Measurements from ENCODE around the gene NAA80. TPM values are rescaled to one million over a fixed set of nuclear protein-coding genes. Genes with fewer than 3 reads are reported as not detected.

The NAA80 gene
- total RNA-seq, 1 donor from 2014 or later, result 6.3 TPM

- H3K9me3 Mint-ChIP-seq (ENCODE audit: unreplicated experiment), result no peaks in the 10 kb centered on the region
- Histone ChIP-seq H3K27ac (ENCODE audit: low read depth, low read length) (no peak overlapping the region), H3K4me2 (ENCODE audit: low read length) (peak overlapping the region; percentile 3), H3K79me2 (ENCODE audit: insufficient read depth, low read length) (no peaks in the 10 kb centered on the region), H3K36me3 (ENCODE audit: insufficient read depth, low read length) (no peaks in the 10 kb centered on the region), H4K20me1 (ENCODE audit: insufficient read depth, low read length) (peaks cover 3% of the 10 kb centered on the region), H2AFZ (ENCODE audit: low read depth, low read length) (no peak overlapping the region), H3K27me3 (ENCODE audit: insufficient read depth, low read length) (peaks cover 24% of the 10 kb centered on the region), H3K4me3 (ENCODE audit: insufficient read depth, low read depth, low read length) (no peak overlapping the region), H3K9ac (ENCODE audit: low read length) (peak overlapping the region; percentile 38), H3K9me3 (ENCODE audit: insufficient read depth, low read depth, low read length) (no peaks in the 10 kb centered on the region), H3K4me1 (ENCODE audit: insufficient read depth, low read length) (peaks cover 28% of the 10 kb centered on the region)
- H3K27me3 Mint-ChIP-seq (ENCODE audit: low read depth, unreplicated experiment), result peaks cover 20% of the 10 kb centered on the region
- FAIRE-seq, result no peak
- H3K36me3 Mint-ChIP-seq (ENCODE audit: low read depth, unreplicated experiment), result peaks cover 8% of the 10 kb centered on the region
- H3K4me3 Mint-ChIP-seq (ENCODE audit: unreplicated experiment), result peak overlapping the region; percentile 35
- no peak for DNase-seq (ENCODE audit: low read depth)
- H3K27ac Mint-ChIP-seq (ENCODE audit: unreplicated experiment), result peak overlapping the region; percentile 41
- TF ChIP-seq CTCF (IDR thresholded peaks at IDR 0.05; ENCODE audit: insufficient read depth, low read depth, low read length) (no peak), EZH2 (IDR thresholded peaks at IDR 0.05; ENCODE audit: insufficient read depth, low read length) (no peak)
- H3K4me1 Mint-ChIP-seq (ENCODE audit: low read depth, unreplicated experiment), result peaks cover 28% of the 10 kb centered on the region
These were observed 28.6 kb downstream of the NAA80 start for GRCh38 chr3:50270422-50271224.

- no peaks in the 10 kb centered on the region for H3K9me3 Mint-ChIP-seq (ENCODE audit: unreplicated experiment)
- DNase-seq (ENCODE audit: low read depth) (no peak), FAIRE-seq (no peak)
- peaks cover 8% of the 10 kb centered on the region for H3K36me3 Mint-ChIP-seq (ENCODE audit: low read depth, unreplicated experiment)
- H3K4me1 ChIP-seq (ENCODE audit: insufficient read depth, low read length), result peaks cover 32% of the 10 kb centered on the region
- no peak overlapping the region for H3K4me3 ChIP-seq (ENCODE audit: insufficient read depth, low read depth, low read length)
- H3K4me3 Mint-ChIP-seq (ENCODE audit: unreplicated experiment), result no peak overlapping the region
- no peak overlapping the region for H3K27ac Mint-ChIP-seq (ENCODE audit: unreplicated experiment)
- H3K27me3 ChIP-seq (ENCODE audit: insufficient read depth, low read length), result peaks cover 18% of the 10 kb centered on the region
- no peaks in the 10 kb centered on the region for H3K36me3 ChIP-seq (ENCODE audit: insufficient read depth, low read length)
- no peak for TF ChIP-seq EZH2 (IDR thresholded peaks at IDR 0.05; ENCODE audit: insufficient read depth, low read length)
- TF ChIP-seq CTCF (IDR thresholded peaks at IDR 0.05; ENCODE audit: insufficient read depth, low read depth, low read length), result no peak
- H3K27me3 Mint-ChIP-seq (ENCODE audit: low read depth, unreplicated experiment), result peaks cover 14% of the 10 kb centered on the region
- H3K4me2 ChIP-seq (ENCODE audit: low read length), result peak overlapping the region; percentile 3
- H3K79me2 ChIP-seq (ENCODE audit: insufficient read depth, low read length), result no peaks in the 10 kb centered on the region
- peaks cover 3% of the 10 kb centered on the region for H4K20me1 ChIP-seq (ENCODE audit: insufficient read depth, low read length)
- peaks cover 31% of the 10 kb centered on the region for H3K4me1 Mint-ChIP-seq (ENCODE audit: low read depth, unreplicated experiment)
- H3K9ac ChIP-seq (ENCODE audit: low read length), result peak overlapping the region; percentile 38
- H3K9me3 ChIP-seq (ENCODE audit: insufficient read depth, low read depth, low read length), result no peaks in the 10 kb centered on the region
- no peak overlapping the region for H2AFZ ChIP-seq (ENCODE audit: low read depth, low read length)
- no peak overlapping the region for H3K27ac ChIP-seq (ENCODE audit: low read depth, low read length)
These were observed 29.2 kb downstream of the NAA80 start for GRCh38 chr3:50269977-50270413.

- H3K4me3 Mint-ChIP-seq (ENCODE audit: unreplicated experiment), result no peak overlapping the region
- TF ChIP-seq CTCF (IDR thresholded peaks at IDR 0.05; ENCODE audit: insufficient read depth, low read depth, low read length), result no peak
- no peak for TF ChIP-seq EZH2 (IDR thresholded peaks at IDR 0.05; ENCODE audit: insufficient read depth, low read length)
- peaks cover 32% of the 10 kb centered on the region for H3K4me1 Mint-ChIP-seq (ENCODE audit: low read depth, unreplicated experiment)
- no peak overlapping the region for H3K4me3 ChIP-seq (ENCODE audit: insufficient read depth, low read depth, low read length)
- H3K36me3 Mint-ChIP-seq (ENCODE audit: low read depth, unreplicated experiment), result peaks cover 6% of the 10 kb centered on the region
- H3K4me1 ChIP-seq (ENCODE audit: insufficient read depth, low read length), result peaks cover 36% of the 10 kb centered on the region
- DNase-seq (ENCODE audit: low read depth) (no peak), FAIRE-seq (no peak)
- peak overlapping the region; percentile 24 for H3K27ac Mint-ChIP-seq (ENCODE audit: unreplicated experiment)
- H4K20me1 ChIP-seq (ENCODE audit: insufficient read depth, low read length), result peaks cover 1% of the 10 kb centered on the region
- no peak overlapping the region for H2AFZ ChIP-seq (ENCODE audit: low read depth, low read length)
- no peaks in the 10 kb centered on the region for H3K79me2 ChIP-seq (ENCODE audit: insufficient read depth, low read length)
- H3K27ac ChIP-seq (ENCODE audit: low read depth, low read length), result no peak overlapping the region
- H3K9me3 ChIP-seq (ENCODE audit: insufficient read depth, low read depth, low read length), result no peaks in the 10 kb centered on the region
- no peaks in the 10 kb centered on the region for H3K36me3 ChIP-seq (ENCODE audit: insufficient read depth, low read length)
- no peak overlapping the region for H3K9ac ChIP-seq (ENCODE audit: low read length)
- H3K4me2 ChIP-seq (ENCODE audit: low read length), result peak overlapping the region; percentile 26
- peaks cover 10% of the 10 kb centered on the region for H3K27me3 Mint-ChIP-seq (ENCODE audit: low read depth, unreplicated experiment)
- no peaks in the 10 kb centered on the region for H3K9me3 Mint-ChIP-seq (ENCODE audit: unreplicated experiment)
- peaks cover 14% of the 10 kb centered on the region for H3K27me3 ChIP-seq (ENCODE audit: insufficient read depth, low read length)
These were observed 29.7 kb downstream of the NAA80 start for GRCh38 chr3:50269460-50269859.

All from astrocyte (in vitro differentiated cells and primary cell).